Lower lobe of right lung (tissue), 2 donors: ENCODE measurements around the gene KLK15. TPM values are rescaled to one million over a fixed set of nuclear protein-coding genes. Genes with fewer than 3 reads are reported as not detected.

Source experiments
- ATAC-seq, 2 donors: fragments of 200-7000 bp; cut with Tn5 transposase; one replicate each; pipeline ENCODE4 v1.9.1; 2020 to 2022; ENCODE audit warnings: mild to moderate bottlenecking in 2 of 2, moderate library complexity in 2 of 2
- DNase-seq: peaks from one replicate; pipeline ENCODE4 v3.0.0-alpha.2; 2020
- H3K27ac ChIP-seq: fragments of 200-600 bp; one replicate; pipeline ENCODE4 v1.8.0; 2022
- H3K27me3 ChIP-seq: fragments of 200-600 bp; one replicate; pipeline ENCODE4 v1.8.0; 2022; ENCODE audit warnings: low read depth
- H3K36me3 ChIP-seq: fragments of 200-600 bp; one replicate; pipeline ENCODE4 v1.8.0; 2022; ENCODE audit warnings: mild to moderate bottlenecking
- H3K4me1 ChIP-seq: fragments of 200-600 bp; one replicate; pipeline ENCODE4 v1.8.0; 2022
- H3K4me3 ChIP-seq: fragments of 200-600 bp; one replicate; pipeline ENCODE4 v1.8.0; 2022; ENCODE audit warnings: mild to moderate bottlenecking
- H3K9me3 ChIP-seq: fragments of 200-600 bp; one replicate; pipeline ENCODE4 v1.8.0; 2022
- intact Hi-C: fragments of 100-400 bp; cut with DNase I; formaldehyde crosslinking; loops from one replicate; pipeline ENCODE4 v1.11.0; 2022
- total RNA-seq: library from RNA; stranded (reverse); fragmentation: NEBNext Ultra II Directional; extraction: Animal tissue kit (Norgen Biotek cat#: 25700); gene quantifications from one replicate; pipeline ENCODE4 v1.2.1, GENCODE V29; 2021
- TF ChIP-seq, protein P1 (sequence below): fragments of 200-600 bp; IDR thresholded peaks from one replicate; pipeline ENCODE4 v1.8.0; 2022; ENCODE audit warnings: antibody characterized with exemption, mild to moderate bottlenecking
- donor health status: DM: no; HTN: yes; CAD: no; lungs with severe emphysema.

KLK15 gene
- total RNA-seq, 1 donor from 2014 or later = not detected

DNA sequence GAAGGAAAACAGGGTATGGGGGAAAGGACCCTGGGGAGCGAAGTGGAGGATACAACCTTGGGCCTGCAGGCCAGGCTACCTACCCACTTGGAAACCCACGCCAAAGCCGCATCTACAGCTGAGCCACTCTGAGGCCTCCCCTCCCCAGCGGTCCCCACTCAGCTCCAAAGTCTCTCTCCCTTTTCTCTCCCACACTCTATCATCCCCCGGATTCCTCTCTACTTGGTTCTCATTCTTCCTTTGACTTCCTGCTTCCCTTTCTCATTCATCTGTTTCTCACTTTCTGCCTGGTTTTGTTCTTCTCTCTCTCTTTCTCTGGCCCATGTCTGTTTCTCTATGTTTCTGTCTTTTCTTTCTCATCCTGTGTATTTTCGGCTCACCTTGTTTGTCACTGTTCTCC is 24.0 kb upstream of the KLK15 start:
- intact Hi-C loops = no loop called here
- no peak for DNase-seq
- H3K27me3 ChIP-seq = peaks cover 27% of the 10 kb centered on the region

DNA sequence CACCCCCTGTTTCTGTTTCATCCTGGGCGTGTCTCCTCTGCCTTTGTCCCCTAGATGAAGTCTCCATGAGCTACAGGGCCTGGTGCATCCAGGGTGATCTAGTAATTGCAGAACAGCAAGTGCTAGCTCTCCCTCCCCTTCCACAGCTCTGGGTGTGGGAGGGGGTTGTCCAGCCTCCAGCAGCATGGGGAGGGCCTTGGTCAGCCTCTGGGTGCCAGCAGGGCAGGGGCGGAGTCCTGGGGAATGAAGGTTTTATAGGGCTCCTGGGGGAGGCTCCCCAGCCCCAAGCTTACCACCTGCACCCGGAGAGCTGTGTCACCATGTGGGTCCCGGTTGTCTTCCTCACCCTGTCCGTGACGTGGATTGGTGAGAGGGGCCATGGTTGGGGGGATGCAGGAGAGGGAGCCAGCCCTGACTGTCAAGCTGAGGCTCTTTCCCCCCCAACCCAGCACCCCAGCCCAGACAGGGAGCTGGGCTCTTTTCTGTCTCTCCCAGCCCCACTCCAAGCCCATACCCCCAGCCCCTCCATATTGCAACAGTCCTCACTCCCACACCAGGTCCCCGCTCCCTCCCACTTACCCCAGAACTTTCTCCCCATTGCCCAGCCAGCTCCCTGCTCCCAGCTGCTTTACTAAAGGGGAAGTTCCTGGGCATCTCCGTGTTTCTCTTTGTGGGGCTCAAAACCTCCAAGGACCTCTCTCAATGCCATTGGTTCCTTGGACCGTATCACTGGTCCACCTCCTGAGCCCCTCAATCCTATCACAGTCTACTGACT is 21.4 kb upstream of the KLK15 start, which contains the start of gene KLK3:
KLK3 (plus strand) TSS at position 280 of the 775 bp plus-strand sequence; CDS start at position 321, 41 bp downstream.
- Histone ChIP-seq H3K4me1 (no peaks in the 10 kb centered on the region), H3K9me3 (no peaks in the 10 kb centered on the region), H3K27ac (no peak within 1 kb of the TSS), H3K27me3 (peaks cover 39% of the 10 kb centered on the region), H3K4me3 (no peak within 1 kb of the TSS), H3K36me3 (no peaks in the 10 kb centered on the region)
- intact Hi-C loops = no loop called here
- TF ChIP-seq, protein P1, sequence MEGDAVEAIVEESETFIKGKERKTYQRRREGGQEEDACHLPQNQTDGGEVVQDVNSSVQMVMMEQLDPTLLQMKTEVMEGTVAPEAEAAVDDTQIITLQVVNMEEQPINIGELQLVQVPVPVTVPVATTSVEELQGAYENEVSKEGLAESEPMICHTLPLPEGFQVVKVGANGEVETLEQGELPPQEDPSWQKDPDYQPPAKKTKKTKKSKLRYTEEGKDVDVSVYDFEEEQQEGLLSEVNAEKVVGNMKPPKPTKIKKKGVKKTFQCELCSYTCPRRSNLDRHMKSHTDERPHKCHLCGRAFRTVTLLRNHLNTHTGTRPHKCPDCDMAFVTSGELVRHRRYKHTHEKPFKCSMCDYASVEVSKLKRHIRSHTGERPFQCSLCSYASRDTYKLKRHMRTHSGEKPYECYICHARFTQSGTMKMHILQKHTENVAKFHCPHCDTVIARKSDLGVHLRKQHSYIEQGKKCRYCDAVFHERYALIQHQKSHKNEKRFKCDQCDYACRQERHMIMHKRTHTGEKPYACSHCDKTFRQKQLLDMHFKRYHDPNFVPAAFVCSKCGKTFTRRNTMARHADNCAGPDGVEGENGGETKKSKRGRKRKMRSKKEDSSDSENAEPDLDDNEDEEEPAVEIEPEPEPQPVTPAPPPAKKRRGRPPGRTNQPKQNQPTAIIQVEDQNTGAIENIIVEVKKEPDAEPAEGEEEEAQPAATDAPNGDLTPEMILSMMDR = no peak
- DNase-seq (no peak), ATAC-seq (no peak)

More for the DNA sequence above, 24.0 kb upstream of the KLK15 start:
- TF ChIP-seq, protein P1 = no peak
- ATAC-seq = no peak
- Histone ChIP-seq H3K9me3 (no peaks in the 10 kb centered on the region), H3K36me3 (no peaks in the 10 kb centered on the region), H3K27ac (no peak overlapping the region), H3K4me1 (no peaks in the 10 kb centered on the region), H3K4me3 (no peak overlapping the region)

DNA sequence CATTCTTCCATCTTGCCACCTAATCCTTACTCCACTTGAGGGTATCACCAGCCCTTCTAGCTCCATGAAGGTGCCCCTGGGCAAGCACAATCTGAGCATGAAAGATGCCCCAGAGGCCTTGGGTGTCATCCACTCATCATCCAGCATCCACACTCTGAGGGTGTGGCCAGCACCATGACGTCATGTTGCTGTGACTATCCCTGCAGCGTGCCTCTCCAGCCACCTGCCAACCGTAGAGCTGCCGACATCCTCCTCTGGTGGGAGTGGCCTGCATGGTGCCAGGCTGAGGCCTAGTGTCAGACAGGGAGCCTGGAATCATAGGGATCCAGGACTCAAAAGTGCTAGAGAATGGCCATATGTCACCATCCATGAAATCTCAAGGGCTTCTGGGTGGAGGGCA is 18.2 kb upstream of the KLK15 start:
- H3K27me3 ChIP-seq = peaks cover 31% of the 10 kb centered on the region
- intact Hi-C loops = no loop called here

DNA sequence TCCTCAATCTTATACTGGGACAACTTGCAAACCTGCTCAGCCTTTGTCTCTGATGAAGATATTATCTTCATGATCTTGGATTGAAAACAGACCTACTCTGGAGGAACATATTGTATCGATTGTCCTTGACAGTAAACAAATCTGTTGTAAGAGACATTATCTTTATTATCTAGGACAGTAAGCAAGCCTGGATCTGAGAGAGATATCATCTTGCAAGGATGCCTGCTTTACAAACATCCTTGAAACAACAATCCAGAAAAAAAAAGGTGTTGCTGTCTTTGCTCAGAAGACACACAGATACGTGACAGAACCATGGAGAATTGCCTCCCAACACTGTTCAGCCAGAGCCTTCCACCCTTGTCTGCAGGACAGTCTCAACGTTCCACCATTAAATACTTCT is 17.4 kb upstream of the KLK15 start:
- no peak for ATAC-seq
- peaks cover 28% of the 10 kb centered on the region for H3K27me3 ChIP-seq
- TF ChIP-seq, protein P1 = no peak

More for the DNA sequence above, 18.2 kb upstream of the KLK15 start:
- Histone ChIP-seq H3K9me3 (no peaks in the 10 kb centered on the region), H3K36me3 (no peaks in the 10 kb centered on the region), H3K27ac (no peak overlapping the region), H3K4me1 (no peaks in the 10 kb centered on the region), H3K4me3 (no peak overlapping the region)
- DNase-seq (no peak), ATAC-seq (no peak)
- TF ChIP-seq, protein P1 = no peak

DNA sequence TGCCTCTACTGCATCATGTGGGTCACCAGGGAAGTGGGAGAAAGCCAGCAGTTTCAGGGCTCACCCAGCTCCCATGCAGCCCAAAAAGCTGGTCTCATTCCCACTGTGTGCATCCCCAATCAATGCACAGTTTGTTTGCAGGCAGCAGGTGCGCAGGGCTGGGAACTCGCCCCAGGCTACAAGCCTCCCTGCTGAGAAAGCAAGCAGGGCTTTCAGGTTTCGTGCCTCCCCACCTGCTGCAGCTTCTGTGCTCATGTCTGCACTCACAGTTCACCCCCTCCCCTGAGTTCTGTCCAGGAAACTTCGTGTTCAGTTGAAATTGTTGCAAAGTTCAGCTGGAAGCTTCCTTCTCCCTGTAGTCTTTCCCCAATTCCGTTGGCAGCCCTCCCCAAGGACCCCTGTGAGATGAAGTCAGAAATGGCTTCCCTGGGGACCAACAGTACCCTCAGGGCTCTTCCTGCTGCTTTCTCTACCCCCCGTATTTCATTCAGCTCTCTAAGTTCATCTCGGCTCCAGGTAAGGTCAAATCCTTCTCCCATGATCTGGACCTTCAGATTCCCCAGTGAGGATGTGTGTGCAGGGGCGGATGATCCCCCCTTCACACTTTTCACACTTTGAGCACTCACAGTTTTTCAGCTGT is 11.0 kb upstream of the KLK15 start:
- no peak overlapping the region for H3K27ac ChIP-seq
- H3K9me3 ChIP-seq = peaks cover 5% of the 10 kb centered on the region
- DNase-seq (no peak), ATAC-seq (no peak)
- no peak overlapping the region for H3K4me3 ChIP-seq
- no peaks in the 10 kb centered on the region for H3K4me1 ChIP-seq
- H3K27me3 ChIP-seq = peaks cover 3% of the 10 kb centered on the region
- TF ChIP-seq, protein P1 = no peak
- intact Hi-C loops = no loop called here
- H3K36me3 ChIP-seq = no peaks in the 10 kb centered on the region

More for the DNA sequence above, 17.4 kb upstream of the KLK15 start:
- intact Hi-C loops = no loop called here
- H3K4me3 ChIP-seq = no peak overlapping the region
- H3K27ac ChIP-seq = no peak overlapping the region
- DNase-seq = no peak
- no peaks in the 10 kb centered on the region for H3K9me3 ChIP-seq
- H3K4me1 ChIP-seq = no peaks in the 10 kb centered on the region
- H3K36me3 ChIP-seq = no peaks in the 10 kb centered on the region
